Gastroesophageal sphincter (tissue), 3 donors: ENCODE measurements around the gene MYPN.

ENCODE experiments used
- CTCF ChIP-seq, 4 experiments: fragments of 200-600 bp in 2 of 4; fragments of 450-650 bp in 2 of 4; sonication (generic) in 1 of 4; IDR thresholded peaks; one replicate each; pipeline ENCODE4 v1.5.1; 2017 to 2019; ENCODE audit warnings: antibody characterized with exemption in 4 of 4, mild to moderate bottlenecking in 2 of 4, moderate library complexity in 2 of 4
- POLR2A ChIP-seq, 2 donors: fragments of 450-650 bp; IDR thresholded peaks; one replicate each; pipeline ENCODE4 v1.6.1; 2017; ENCODE audit warnings: antibody characterized with exemption in 2 of 2, mild to moderate bottlenecking in 2 of 2, moderate library complexity in 1 of 2
- POLR2AphosphoS5 ChIP-seq: sonication (generic); formaldehyde crosslinking; IDR thresholded peaks from one replicate; pipeline ENCODE4 v1.6.1; 2017; ENCODE audit warnings: antibody characterized with exemption

GRCh38 chr10:68218786-68219185 lies 109.5 kb downstream of the MYPN start:
- TF ChIP-seq POLR2AphosphoS5 = no peak
- no peak for TF ChIP-seq CTCF (IDR thresholded peaks at IDR 0.05)
- no peak for TF ChIP-seq POLR2A (IDR thresholded peaks at IDR 0.05)
